NT2/D1 (cell line): Measurements from ENCODE around the gene OVOL1.
A peak's percentile ranks its signal among the peaks of the same experiment; 100 is the strongest.
"Not testable (repeated sequence)": the region's sequence is repeated elsewhere in the genome, so short reads cannot be mapped to it uniquely, and the experiment has no call there.

ENCODE experiments used
- DNase-seq: peaks from one replicate; pipeline ENCODE4 v3.0.0-alpha.2; 2011; ENCODE audit warnings: low read depth, low spot score
- H3K27me3 ChIP-seq: 2 replicates; pipeline ENCODE4 v1.6.0; 2011; ENCODE audit warnings: mild to moderate bottlenecking; ENCODE audit not compliant: insufficient read length, insufficient read depth
- H3K36me3 ChIP-seq: 2 replicates; pipeline ENCODE4 v1.6.1; 2011; ENCODE audit warnings: mild to moderate bottlenecking, low read length, mixed read lengths; ENCODE audit not compliant: insufficient read depth, insufficient read length
- H3K4me1 ChIP-seq: 2 replicates; pipeline ENCODE4 v1.5.1; 2011; ENCODE audit not compliant: insufficient read depth, insufficient read length
- H3K4me3 ChIP-seq: 2 replicates; pipeline ENCODE4 v1.5.1; 2011; ENCODE audit warnings: low read depth; ENCODE audit not compliant: insufficient read length
- H3K9ac ChIP-seq: 2 replicates; pipeline ENCODE4 v1.6.0; 2011; ENCODE audit warnings: low read depth; ENCODE audit not compliant: insufficient read length
- H3K9me3 ChIP-seq: 2 replicates; pipeline ENCODE4 v1.5.1; 2011; ENCODE audit warnings: mild to moderate bottlenecking, low read length; ENCODE audit not compliant: insufficient read depth
- SUZ12 ChIP-seq: IDR thresholded peaks from 2 replicates; pipeline ENCODE4 v1.6.1; 2011; ENCODE audit not compliant: insufficient read length, insufficient read depth; ENCODE audit errors: extremely low read depth
- YY1 ChIP-seq: IDR thresholded peaks from 2 replicates; pipeline ENCODE4 v1.6.1; 2011; ENCODE audit not compliant: insufficient read length, insufficient read depth
- ZNF274 ChIP-seq: IDR thresholded peaks from 2 replicates; pipeline ENCODE4 v1.6.1; 2011; ENCODE audit warnings: mild to moderate bottlenecking, low read depth, low read length

OVOL1 gene

GRCh38 chr11:65821107-65821506, 34.2 kb downstream of the OVOL1 start:
- DNase-seq, result no peak
- H3K27me3 ChIP-seq, result peaks cover 9% of the 10 kb centered on the region

GRCh38 chr11:65822776-65823528, 36.1 kb downstream of the OVOL1 start:
- Histone ChIP-seq H3K4me1 (peaks cover 3% of the 10 kb centered on the region), H3K27me3 (peaks cover under 1% of the 10 kb centered on the region), H3K36me3 (no peaks in the 10 kb centered on the region), H3K9ac (no peak overlapping the region), H3K4me3 (no peak overlapping the region), H3K9me3 (peaks cover 7% of the 10 kb centered on the region; the same call in 1 of the 2 replicates)
- DNase-seq, result no peak
- TF ChIP-seq SUZ12, result no peak
- no peak for TF ChIP-seq ZNF274
- no peak for TF ChIP-seq YY1

More at GRCh38 chr11:65821107-65821506, 34.2 kb downstream of the OVOL1 start:
- H3K4me1 ChIP-seq, result peaks cover 3% of the 10 kb centered on the region
- H3K4me3 ChIP-seq, result no peak overlapping the region
- H3K9ac ChIP-seq, result no peak overlapping the region
- H3K36me3 ChIP-seq, result no peaks in the 10 kb centered on the region
- H3K9me3 ChIP-seq, result peaks cover 7% of the 10 kb centered on the region; the same call in 1 of the 2 replicates
- TF ChIP-seq YY1, result no peak
- TF ChIP-seq SUZ12, result no peak
- TF ChIP-seq ZNF274, result no peak

GRCh38 chr11:65826984-65827735, 40.3 kb downstream of the OVOL1 start:
- no peaks in the 10 kb centered on the region for H3K27me3 ChIP-seq

GRCh38 chr11:65829459-65829858, 42.6 kb downstream of the OVOL1 start:
- H3K27me3 ChIP-seq, result peaks cover 4% of the 10 kb centered on the region
- H3K36me3 ChIP-seq, result no peaks in the 10 kb centered on the region
- H3K4me3 ChIP-seq, result no peak overlapping the region
- TF ChIP-seq SUZ12, result no peak
- TF ChIP-seq YY1, result no peak
- TF ChIP-seq ZNF274, result no peak
- H3K9me3 ChIP-seq, result peaks cover 6% of the 10 kb centered on the region; the same call in 1 of the 2 replicates
- H3K9ac ChIP-seq, result no peak overlapping the region
- H3K4me1 ChIP-seq, result peaks cover 4% of the 10 kb centered on the region
- no peak for DNase-seq

More at GRCh38 chr11:65826984-65827735, 40.3 kb downstream of the OVOL1 start:
- TF ChIP-seq ZNF274 (no peak), SUZ12 (no peak), YY1 (no peak)
- no peak for DNase-seq
- H3K36me3 ChIP-seq, result no peaks in the 10 kb centered on the region
- H3K4me3 ChIP-seq, result no peak overlapping the region
- H3K9me3 ChIP-seq, result no peaks in the 10 kb centered on the region
- H3K9ac ChIP-seq, result no peak overlapping the region
- no peaks in the 10 kb centered on the region for H3K4me1 ChIP-seq

- not testable (repeated sequence) for H3K36me3 ChIP-seq, H3K27me3 ChIP-seq, H3K4me1 ChIP-seq, H3K4me3 ChIP-seq, DNase-seq, H3K9ac ChIP-seq, H3K9me3 ChIP-seq
Measured at GRCh38 chr11:65832231-65832630, 45.4 kb downstream of the OVOL1 start.

GRCh38 chr11:65833297-65834030, 46.6 kb downstream of the OVOL1 start, which contains the start of gene SNX32:
TSS of gene SNX32 (plus strand) at chr11:65833963. CDS start at chr11:65834066, 103 bp downstream.
- Histone ChIP-seq H3K27me3 (peaks cover 4% of the 10 kb centered on the region), H3K36me3 (no peaks in the 10 kb centered on the region), H3K4me1 (peaks cover 6% of the 10 kb centered on the region), H3K9ac (peak within 1 kb of the TSS; percentile 80), H3K9me3 (peaks cover 6% of the 10 kb centered on the region; the same call in 1 of the 2 replicates), H3K4me3 (peak within 1 kb of the TSS; percentile 66)
- no peak for TF ChIP-seq ZNF274
- no peak for TF ChIP-seq SUZ12
- no peak for TF ChIP-seq YY1
- peak; percentile 91 for DNase-seq

GRCh38 chr11:65834202-65834601, 47.3 kb downstream of the OVOL1 start:
- DNase-seq, result no peak
- Histone ChIP-seq H3K27me3 (peaks cover 4% of the 10 kb centered on the region), H3K4me1 (peaks cover 6% of the 10 kb centered on the region), H3K9ac (peak overlapping the region; percentile 69), H3K9me3 (peaks cover 6% of the 10 kb centered on the region; the same call in 1 of the 2 replicates), H3K4me3 (peak overlapping the region; percentile 66), H3K36me3 (no peaks in the 10 kb centered on the region)
- TF ChIP-seq SUZ12 (no peak), ZNF274 (no peak), YY1 (no peak)
